Activated CD8-positive, alpha-beta memory T cell treated with anti-CD3 and anti-CD28 coated beads, Interleukin-2, amount 10 ng/mL, durations not matched to agents 7 days and 5 days (primary cell): ENCODE measurements around the gene PPFIA4. TPM values are rescaled to one million over a fixed set of nuclear protein-coding genes. Genes with fewer than 3 reads are reported as not detected.

ENCODE experiments used
- ATAC-seq: fragments of 150-1000 bp; cut with Tn5 transposase; one replicate; pipeline ENCODE4 v1.10.0; 2021; ENCODE audit warnings: moderate library complexity
- CTCF ChIA-PET: fragments of 350-600 bp; sonication (Branson Sonifier 250); formaldehyde crosslinking; loops from one replicate; lab custom pipeline; 2021; ENCODE audit warnings: antibody characterized with exemption; lab: Charles Lee
- DNase-seq: peaks from one replicate; pipeline ENCODE4 v3.0.0-alpha.2; 2020
- H3K27ac Mint-ChIP-seq: one replicate; pipeline ENCODE4 v1.8.0; 2021; ENCODE audit warnings: mild to moderate bottlenecking, mixed read lengths
- H3K27me3 Mint-ChIP-seq: one replicate; pipeline ENCODE4 v1.8.0; 2021; ENCODE audit warnings: mixed read lengths
- H3K36me3 Mint-ChIP-seq: one replicate; pipeline ENCODE4 v1.8.0; 2021; ENCODE audit warnings: mild to moderate bottlenecking, mixed read lengths
- H3K4me1 Mint-ChIP-seq: one replicate; pipeline ENCODE4 v1.8.0; 2021; ENCODE audit warnings: mixed read lengths
- H3K4me3 Mint-ChIP-seq: one replicate; pipeline ENCODE4 v1.8.0; 2021; ENCODE audit warnings: mild to moderate bottlenecking, moderate library complexity, mixed read lengths
- H3K9me3 Mint-ChIP-seq: one replicate; pipeline ENCODE4 v1.8.0; 2022; ENCODE audit warnings: low read depth, mixed read lengths
- total RNA-seq, 2 experiments: library from RNA; stranded (reverse); gene quantifications; one replicate each; pipeline ENCODE4 v1.2.3, GENCODE V29; 2021

The PPFIA4 gene
- total RNA-seq, 2 experiments from 2014 or later: 4.6 to 17.9 TPM

DNA sequence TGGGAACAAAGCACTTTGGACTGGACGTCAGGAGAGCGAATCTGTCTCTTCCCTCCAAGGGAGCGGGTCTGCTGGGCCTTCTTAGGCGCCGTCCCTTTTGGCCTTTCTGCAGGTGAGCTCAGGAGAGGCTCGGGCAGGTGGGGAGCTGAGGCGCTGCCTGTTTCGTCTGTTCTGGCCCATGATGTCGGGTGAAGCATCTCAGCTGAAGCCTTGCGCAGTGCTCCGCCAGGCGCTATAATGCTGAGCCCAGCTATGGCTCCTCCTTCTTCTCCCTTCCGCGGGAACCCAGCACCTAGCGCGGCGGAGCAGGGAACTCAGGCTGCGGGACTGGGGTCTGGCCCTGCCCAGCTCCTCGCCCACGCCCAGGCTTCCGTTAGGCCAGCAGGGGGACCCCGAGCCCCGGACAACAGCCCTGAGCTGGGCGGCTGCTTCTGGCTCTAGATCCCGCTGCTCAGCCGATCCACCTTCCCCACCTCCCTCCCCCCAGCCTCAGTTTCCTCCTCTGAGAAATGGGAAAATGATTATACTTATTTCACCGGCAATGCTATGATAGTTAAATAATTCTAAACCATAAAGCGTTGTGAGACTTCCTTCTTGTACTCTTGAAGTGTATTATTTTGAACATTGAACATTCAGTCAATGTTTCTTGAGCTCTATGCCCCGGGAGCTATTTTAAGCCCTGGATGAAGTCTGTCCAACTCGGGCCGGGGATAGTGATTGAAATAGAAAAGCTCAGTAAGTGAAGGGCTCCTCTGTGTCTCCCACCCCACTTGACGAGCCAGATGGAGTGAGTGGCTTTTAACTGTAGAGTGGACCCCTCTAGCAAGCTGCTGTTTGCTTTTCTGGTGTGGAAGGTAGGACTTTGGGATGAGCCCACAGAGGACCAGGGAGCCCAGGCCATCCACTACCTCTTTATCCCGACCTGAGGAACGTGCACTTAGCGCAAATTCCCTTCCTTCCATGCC is 91.6 kb downstream of the PPFIA4 start:
- H3K27ac Mint-ChIP-seq: no peak overlapping the region
- CTCF ChIA-PET: interaction anchor here (0.8 to 3.1 kb wide), 11 partner anchors 12 to 152 kb away, joined by 3 to 36 read pairs (median 5); no protein-coding TSS in a partner anchor
- H3K9me3 Mint-ChIP-seq: no peaks in the 10 kb centered on the region
- no peaks in the 10 kb centered on the region for H3K36me3 Mint-ChIP-seq
- peaks cover 14% of the 10 kb centered on the region for H3K4me1 Mint-ChIP-seq
- H3K27me3 Mint-ChIP-seq: peaks cover 51% of the 10 kb centered on the region
- no peak overlapping the region for H3K4me3 Mint-ChIP-seq
- peak; percentile 69 for ATAC-seq
- peak; percentile 52 for DNase-seq

DNA sequence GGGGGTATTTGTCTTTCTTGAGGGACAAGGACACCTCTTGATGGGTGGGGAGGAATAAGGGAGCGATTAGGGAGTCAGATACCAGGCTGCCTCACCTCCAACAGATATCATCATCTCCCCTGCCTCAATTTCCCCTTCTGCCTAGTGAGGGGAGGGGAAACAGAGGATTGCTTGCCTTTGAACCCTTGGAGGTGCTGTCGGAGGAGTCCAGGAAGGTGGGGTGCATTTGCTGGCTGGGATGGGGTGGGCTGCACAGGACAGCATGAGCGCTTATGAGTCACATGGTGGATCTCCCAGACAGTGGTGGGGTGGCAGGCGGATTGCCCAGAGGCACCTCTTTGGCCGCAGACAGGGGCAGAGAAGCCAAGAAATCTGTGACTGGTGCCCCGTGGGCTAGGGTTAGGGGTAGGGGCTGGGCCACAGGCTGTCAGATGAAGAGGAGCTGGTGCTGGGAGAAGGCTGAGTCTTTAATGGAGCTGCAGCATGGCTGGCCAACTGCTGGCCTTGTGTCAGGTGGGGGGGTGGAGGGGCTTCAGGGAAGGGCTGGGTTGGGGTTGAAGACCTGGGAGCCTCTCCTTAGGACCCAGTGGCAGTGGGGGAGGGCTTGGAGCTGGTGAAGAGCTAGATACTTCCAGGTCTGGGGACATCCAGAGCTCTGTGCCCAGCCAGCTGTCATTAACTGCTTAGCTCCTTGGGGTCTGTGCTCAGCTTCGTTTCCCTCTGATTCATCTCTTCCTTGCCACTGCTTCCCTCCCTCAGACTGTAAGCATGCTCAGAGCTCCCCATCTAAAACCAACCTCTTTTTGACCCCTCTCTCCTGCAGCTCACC is 94.2 kb downstream of the PPFIA4 start:
- CTCF ChIA-PET: interaction anchor here (0.7 to 1.6 kb wide), 3 partner anchors 52 to 96 kb away, joined by 3 to 11 read pairs (median 6); no protein-coding TSS in a partner anchor
- DNase-seq: peak; percentile 26

GRCh38 chr1:203121186-203122015 is 95.1 kb downstream of the PPFIA4 start:
- Mint-ChIP-seq H3K27me3 (peaks cover 66% of the 10 kb centered on the region), H3K27ac (no peak overlapping the region), H3K36me3 (no peaks in the 10 kb centered on the region), H3K4me3 (no peak overlapping the region), H3K4me1 (peaks cover 14% of the 10 kb centered on the region), H3K9me3 (no peaks in the 10 kb centered on the region)
- DNase-seq: peak; percentile 37
- CTCF ChIA-PET: interaction anchor here (0.7 to 2.3 kb wide), 4 partner anchors 12 to 95 kb away, joined by 3 to 11 read pairs (median 7); no protein-coding TSS in a partner anchor
- ATAC-seq: no peak

More for the DNA sequence above, 94.2 kb downstream of the PPFIA4 start:
- no peaks in the 10 kb centered on the region for H3K36me3 Mint-ChIP-seq
- ATAC-seq: no peak
- no peak overlapping the region for H3K4me3 Mint-ChIP-seq
- H3K27ac Mint-ChIP-seq: no peak overlapping the region
- H3K27me3 Mint-ChIP-seq: peaks cover 65% of the 10 kb centered on the region
- no peaks in the 10 kb centered on the region for H3K9me3 Mint-ChIP-seq
- peaks cover 14% of the 10 kb centered on the region for H3K4me1 Mint-ChIP-seq

DNA sequence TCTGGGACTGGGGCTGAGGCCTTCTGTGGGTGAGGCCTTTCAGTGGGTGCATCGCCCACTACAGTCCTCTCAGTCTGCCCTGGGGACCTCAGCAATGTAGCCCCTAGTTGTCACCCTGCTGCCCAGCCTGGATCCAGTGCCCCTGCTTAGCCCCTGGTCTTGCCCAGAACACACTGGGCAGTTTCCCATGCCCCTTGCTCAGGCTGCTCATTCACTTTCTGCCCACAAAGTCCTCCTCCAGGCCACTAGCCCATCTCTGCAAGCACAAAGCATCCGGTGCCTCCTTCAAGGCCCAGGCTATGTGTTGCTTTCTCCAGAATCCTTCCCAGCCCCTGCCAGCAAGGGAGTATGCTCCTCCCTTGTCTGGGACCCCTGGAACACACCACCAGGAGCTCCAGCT is 95.9 kb downstream of the PPFIA4 start:
- Mint-ChIP-seq H3K9me3 (no peaks in the 10 kb centered on the region), H3K4me3 (no peak overlapping the region), H3K4me1 (peaks cover 14% of the 10 kb centered on the region), H3K27ac (no peak overlapping the region), H3K27me3 (peaks cover 69% of the 10 kb centered on the region), H3K36me3 (no peaks in the 10 kb centered on the region)
- DNase-seq (peak; percentile 37), ATAC-seq (no peak)
- CTCF ChIA-PET: interaction anchor here (1.4 to 2.3 kb wide), 3 partner anchors 11 to 94 kb away, joined by 6 to 11 read pairs (median 8); no protein-coding TSS in a partner anchor

DNA sequence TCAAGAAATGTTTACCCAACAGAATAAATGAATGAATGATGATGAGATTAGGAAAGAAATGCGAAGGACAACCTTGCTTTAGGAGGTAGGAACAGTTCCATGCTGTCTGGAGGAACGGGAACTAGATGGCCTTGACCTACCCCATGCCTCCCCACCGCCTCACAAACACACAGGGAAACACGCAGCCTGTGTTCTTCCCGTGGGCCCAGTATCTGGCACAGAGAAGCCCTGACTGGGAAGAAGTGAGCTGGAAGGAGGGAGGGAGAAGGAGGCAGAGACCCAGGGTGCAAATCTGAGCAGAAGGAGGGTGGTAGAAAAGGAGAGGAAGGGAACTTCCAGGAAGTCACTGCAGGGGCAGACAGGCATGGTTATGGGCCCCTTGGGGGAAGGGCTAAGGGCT is 97.7 kb downstream of the PPFIA4 start:
- ATAC-seq (no peak), DNase-seq (peak; percentile 31)
- H3K27me3 Mint-ChIP-seq: peaks cover 68% of the 10 kb centered on the region
- H3K36me3 Mint-ChIP-seq: no peaks in the 10 kb centered on the region
- CTCF ChIA-PET: interaction anchor here (1.0 kb wide), 1 partner anchor 48 kb away, joined by 4 read pairs; no protein-coding TSS in a partner anchor
- peaks cover 14% of the 10 kb centered on the region for H3K4me1 Mint-ChIP-seq
- no peak overlapping the region for H3K27ac Mint-ChIP-seq
- H3K9me3 Mint-ChIP-seq: no peaks in the 10 kb centered on the region
- H3K4me3 Mint-ChIP-seq: no peak overlapping the region

DNA sequence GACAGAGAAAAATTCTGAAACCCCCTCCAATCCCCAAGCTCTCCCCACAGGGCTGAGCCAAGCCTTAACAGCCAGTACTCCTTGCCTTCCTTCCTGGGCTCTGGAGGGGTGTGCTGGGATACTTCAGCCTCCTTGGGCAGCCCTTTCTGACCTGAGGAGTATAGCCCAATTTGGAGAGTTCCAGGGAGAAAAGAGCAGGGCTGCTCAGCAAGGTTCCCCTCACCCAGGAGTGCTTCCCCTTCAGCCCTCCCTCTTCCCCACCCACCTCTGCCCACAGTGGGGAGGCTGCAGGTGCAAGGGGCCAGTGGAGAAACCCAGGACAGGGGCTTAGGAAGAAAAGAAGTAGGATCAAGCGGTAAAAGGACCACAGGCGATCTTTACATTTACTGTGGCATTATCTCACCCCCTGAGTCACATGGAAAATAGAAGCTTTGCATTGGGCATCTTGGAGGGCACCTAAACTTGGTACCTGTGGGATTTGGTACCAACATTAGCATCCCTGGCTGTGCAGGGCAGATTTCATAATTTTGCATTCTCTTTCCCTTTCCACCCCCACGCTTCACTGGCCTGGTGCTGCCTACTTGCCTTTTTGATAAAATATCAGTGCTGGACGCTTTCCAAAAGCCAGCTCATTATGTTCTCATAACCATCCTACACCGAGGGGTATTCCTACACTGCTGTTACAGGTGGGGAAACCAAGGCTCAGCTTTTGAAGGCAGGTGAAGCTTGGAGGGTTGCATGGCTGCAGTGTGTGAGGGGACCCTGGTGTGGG is 98.4 kb downstream of the PPFIA4 start:
- H3K4me3 Mint-ChIP-seq: no peak overlapping the region
- no peaks in the 10 kb centered on the region for H3K36me3 Mint-ChIP-seq
- DNase-seq (peak; percentile 29), ATAC-seq (no peak)
- CTCF ChIA-PET: no interaction called here
- peaks cover 69% of the 10 kb centered on the region for H3K27me3 Mint-ChIP-seq
- H3K27ac Mint-ChIP-seq: no peak overlapping the region
- no peaks in the 10 kb centered on the region for H3K9me3 Mint-ChIP-seq
- peaks cover 14% of the 10 kb centered on the region for H3K4me1 Mint-ChIP-seq

DNA sequence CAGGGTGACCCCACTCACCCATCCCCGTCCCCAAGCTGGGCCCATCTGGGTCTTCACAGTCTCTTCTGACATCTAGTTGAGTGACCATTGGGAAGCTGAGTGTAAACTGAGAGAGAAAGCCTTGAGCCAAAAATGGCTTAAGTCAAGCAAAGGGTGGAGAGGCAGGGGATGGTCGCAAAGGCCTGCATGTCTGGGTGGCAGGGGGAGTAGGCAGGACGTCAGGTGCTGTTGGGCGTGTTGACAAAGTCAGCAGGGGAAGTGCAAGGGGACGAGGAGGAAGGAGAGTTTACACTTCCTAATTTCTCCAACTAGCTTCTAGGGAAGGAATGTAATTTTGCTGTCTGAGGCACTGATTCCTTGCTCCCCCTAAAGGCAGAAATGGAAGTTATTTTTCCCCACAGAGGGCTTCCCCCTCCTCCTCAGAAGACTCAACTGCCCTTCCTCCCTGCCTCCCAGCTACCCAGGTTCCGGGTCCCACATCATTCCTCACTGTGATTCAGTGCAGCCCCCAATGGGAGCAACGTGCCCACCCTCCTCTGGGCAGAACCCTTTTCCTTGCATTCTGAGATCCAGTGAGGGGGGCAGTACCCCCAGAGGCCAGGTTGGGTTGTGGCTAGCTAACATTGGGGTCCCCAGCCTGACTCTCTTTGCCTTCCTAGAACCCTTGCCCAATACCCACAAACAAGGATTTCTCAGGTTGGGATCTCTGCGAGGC is 100.0 kb downstream of the PPFIA4 start:
- Mint-ChIP-seq H3K27me3 (peaks cover 61% of the 10 kb centered on the region), H3K9me3 (no peaks in the 10 kb centered on the region), H3K4me3 (no peak overlapping the region), H3K36me3 (no peaks in the 10 kb centered on the region), H3K4me1 (peaks cover 10% of the 10 kb centered on the region), H3K27ac (no peak overlapping the region)
- DNase-seq (peak; percentile 22), ATAC-seq (no peak)
- CTCF ChIA-PET: interaction anchor here (1.0 kb wide), 1 partner anchor 15 kb away, joined by 3 read pairs; no protein-coding TSS in a partner anchor

DNA sequence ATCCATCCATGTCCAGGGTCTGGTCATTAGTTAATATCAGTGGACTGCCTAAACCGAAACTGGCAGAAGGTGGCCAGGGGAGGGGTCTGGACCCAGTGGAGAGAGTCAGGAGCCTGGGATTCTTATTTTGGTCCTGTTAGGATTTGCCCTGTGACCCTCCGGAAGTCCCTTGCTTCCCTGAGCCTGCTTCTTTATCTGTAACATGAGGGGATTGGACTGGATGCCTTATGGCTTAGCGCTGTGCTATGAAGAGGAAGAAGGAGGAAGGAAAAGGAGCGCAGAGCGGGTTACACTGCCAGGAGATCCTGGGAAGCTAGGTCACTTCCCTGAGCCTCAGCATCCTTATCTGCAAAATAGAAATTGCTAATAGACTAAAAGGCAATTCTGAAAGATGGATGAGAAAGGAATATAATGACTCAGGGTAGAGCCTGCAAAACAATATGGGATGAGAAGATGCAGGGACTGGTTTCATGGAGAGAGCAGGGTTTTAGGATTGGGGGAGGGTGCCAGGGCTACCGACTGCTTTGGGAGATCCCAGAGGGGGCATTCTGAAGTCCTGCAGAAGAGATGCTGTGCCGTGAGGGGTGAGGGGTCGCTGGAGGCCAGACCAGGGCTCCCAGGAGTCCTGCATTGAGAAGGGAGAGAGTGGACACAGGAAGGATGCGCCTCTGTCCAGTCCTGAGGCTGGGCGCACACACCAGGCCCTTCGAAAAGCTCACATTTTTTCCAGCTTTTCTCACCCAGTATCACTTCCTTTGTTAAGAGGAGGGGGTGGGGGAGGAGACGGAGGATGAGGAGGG is 100.8 kb downstream of the PPFIA4 start:
- Mint-ChIP-seq H3K36me3 (no peaks in the 10 kb centered on the region), H3K4me1 (peaks cover 3% of the 10 kb centered on the region), H3K27ac (no peak overlapping the region), H3K27me3 (peaks cover 55% of the 10 kb centered on the region), H3K4me3 (no peak overlapping the region), H3K9me3 (no peaks in the 10 kb centered on the region)
- CTCF ChIA-PET: interaction anchor here (0.7 to 1.0 kb wide), 2 partner anchors 41 to 87 kb away, joined by 3 to 4 read pairs; partner anchors contain the start of gene MYOG
- peak; percentile 27 for DNase-seq
- ATAC-seq: no peak

DNA sequence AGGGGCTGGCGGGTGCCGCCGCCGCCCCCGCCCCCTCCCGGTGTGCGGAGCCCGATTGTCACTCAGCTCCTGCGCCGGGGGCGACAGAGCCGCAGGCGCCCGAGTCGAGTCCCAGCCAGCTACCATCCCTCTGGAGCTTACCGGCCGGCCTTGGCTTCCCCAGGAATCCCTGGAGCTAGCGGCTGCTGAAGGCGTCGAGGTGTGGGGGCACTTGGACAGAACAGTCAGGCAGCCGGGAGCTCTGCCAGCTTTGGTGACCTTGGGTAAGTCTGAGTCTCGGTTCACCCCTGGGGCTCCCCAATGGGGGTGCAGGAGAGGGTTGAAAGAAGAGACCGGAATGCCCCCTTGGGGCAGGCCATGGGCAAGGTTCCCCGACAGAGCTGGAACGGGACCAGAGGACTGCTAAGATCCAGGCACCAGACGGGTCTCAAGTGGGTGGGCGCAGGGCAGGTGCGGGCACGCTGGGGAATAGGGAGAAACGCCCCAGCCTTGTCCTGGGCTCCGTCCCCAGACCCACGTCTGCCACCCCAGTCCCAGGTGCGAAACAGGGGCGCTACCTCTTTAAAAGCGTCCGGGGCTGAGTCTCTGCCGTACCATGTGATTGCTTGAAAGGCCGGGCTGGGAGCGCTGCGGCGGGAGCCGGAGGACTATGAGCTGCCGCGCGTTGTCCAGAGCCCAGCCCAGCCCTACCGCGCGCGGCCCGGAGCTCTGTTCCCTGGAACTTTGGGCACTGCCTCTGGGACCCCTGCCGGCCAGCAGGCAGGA is 101.6 kb downstream of the PPFIA4 start, which contains the start of gene ADORA1:
Gene ADORA1 (plus strand): TSS at position 61 of the 765 bp plus-strand sequence. CDS start 1,116 bp downstream, outside the sequence.
- peaks cover 50% of the 10 kb centered on the region for H3K27me3 Mint-ChIP-seq
- H3K36me3 Mint-ChIP-seq: no peaks in the 10 kb centered on the region
- no peak within 1 kb of the TSS for H3K4me3 Mint-ChIP-seq
- H3K27ac Mint-ChIP-seq: no peak within 1 kb of the TSS
- CTCF ChIA-PET: interaction anchor here (0.7 to 1.5 kb wide), 3 partner anchors 42 to 87 kb away, joined by 3 to 5 read pairs (median 4); partner anchors contain the start of gene MYOG
- H3K4me1 Mint-ChIP-seq: no peaks in the 10 kb centered on the region
- ATAC-seq: peak; percentile 42
- DNase-seq: peak; percentile 35
- no peaks in the 10 kb centered on the region for H3K9me3 Mint-ChIP-seq

DNA sequence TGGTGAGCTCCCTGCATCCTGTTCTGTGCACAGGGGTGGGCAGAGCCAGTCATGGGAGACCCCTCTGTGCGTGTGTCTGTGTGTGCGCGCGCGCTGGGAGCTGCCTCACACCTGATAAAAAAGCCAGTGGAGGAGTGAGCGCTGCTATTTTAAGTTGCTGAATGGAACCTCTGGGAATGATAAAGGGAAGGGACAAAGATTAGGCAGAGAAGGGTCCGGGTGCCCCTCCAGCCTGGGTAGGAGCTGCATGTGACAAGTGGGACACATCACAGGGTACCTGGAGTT is 102.1 kb downstream of the PPFIA4 start:
- no peak overlapping the region for H3K27ac Mint-ChIP-seq
- DNase-seq: no peak
- H3K9me3 Mint-ChIP-seq: no peaks in the 10 kb centered on the region
- peaks cover 50% of the 10 kb centered on the region for H3K27me3 Mint-ChIP-seq
- H3K36me3 Mint-ChIP-seq: no peaks in the 10 kb centered on the region
- CTCF ChIA-PET: interaction anchor here (1.0 to 1.5 kb wide), 2 partner anchors 43 to 88 kb away, joined by 4 to 5 read pairs; no protein-coding TSS in a partner anchor
- no peak for ATAC-seq
- no peak overlapping the region for H3K4me3 Mint-ChIP-seq
- no peaks in the 10 kb centered on the region for H3K4me1 Mint-ChIP-seq
